AG04450 (cell line): ENCODE measurements around the gene SLC39A11. TPM values are rescaled to one million over a fixed set of nuclear protein-coding genes. Genes with fewer than 3 reads are reported as not detected.

ENCODE experiments used
- CTCF ChIA-PET: fragments of 300-600, 350-600 bp; formaldehyde crosslinking; extraction: SDS; loops from one replicate; lab custom pipeline; 2022; ENCODE audit warnings: antibody characterized with exemption, inconsistent platforms; lab: Charles Lee
- POLR2A ChIA-PET: fragments of 350-600 bp; formaldehyde crosslinking; extraction: SDS; loops from one replicate; lab custom pipeline; 2021; ENCODE audit warnings: antibody characterized with exemption, inconsistent platforms; lab: Yijun Ruan, JAX
- DNase-seq: peaks from one replicate; pipeline ENCODE4 v3.0.0-alpha.2; 2011; ENCODE audit warnings: low read depth, low spot score
- H3K27ac ChIP-seq: one replicate; pipeline ENCODE4 v1.5.1; 2012; ENCODE audit warnings: low read depth, low read length, control low read depth
- H3K27me3 ChIP-seq: one replicate; pipeline ENCODE4 v1.6.0; 2012; ENCODE audit warnings: low read length; ENCODE audit not compliant: control insufficient read depth, insufficient read depth
- H3K4me3 ChIP-seq: 2 replicates; pipeline ENCODE4 v1.5.1; 2011; ENCODE audit warnings: mild to moderate bottlenecking, low read depth, low read length, control low read depth
- H3K9me3 ChIP-seq: 2 replicates; pipeline ENCODE4 v1.5.1; 2012; ENCODE audit warnings: low read length; ENCODE audit not compliant: control insufficient read depth, insufficient read depth
- polyA plus RNA-seq: library from polyadenylated mRNA; depleted of rRNA; stranded (reverse); fragments of >200 nt; gene quantifications from 2 replicates; pipeline ENCODE4 v1.2.3, GENCODE V29; 2011
- TF ChIP-seq, protein P1 (sequence below): IDR thresholded peaks from 2 replicates; pipeline ENCODE4 v1.5.1; 2011; ENCODE audit warnings: low read depth, low read length, control low read depth, inconsistent platforms

Gene SLC39A11
- polyA plus RNA-seq, 1 experiment, result 18.0 TPM

DNA sequence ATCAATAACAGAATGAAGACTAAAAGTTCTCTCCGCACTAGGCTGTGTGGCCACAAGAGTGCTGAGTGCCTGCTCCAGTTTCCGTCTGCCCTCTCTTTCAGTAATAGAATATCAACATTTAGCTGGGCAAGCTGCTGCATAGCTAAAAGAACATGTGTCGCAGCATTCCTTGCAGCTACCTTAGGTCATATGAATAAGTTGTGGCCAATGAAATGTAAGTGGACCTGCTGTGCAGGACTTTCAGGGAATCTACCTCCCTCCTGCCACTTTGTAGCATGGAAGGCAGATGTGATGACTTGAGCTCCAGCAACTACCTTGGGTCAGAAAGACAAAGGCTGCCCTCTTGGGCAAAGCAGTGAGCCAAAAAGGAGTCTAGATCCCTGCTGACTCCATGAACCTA lies 25.4 kb downstream of the SLC39A11 start:
- peak overlapping the region; percentile 78 for H3K27ac ChIP-seq
- CTCF ChIA-PET, result interaction anchor here (0.6 kb wide), 1 partner anchor 82 kb away, joined by 6 read pairs; no protein-coding TSS in a partner anchor

DNA sequence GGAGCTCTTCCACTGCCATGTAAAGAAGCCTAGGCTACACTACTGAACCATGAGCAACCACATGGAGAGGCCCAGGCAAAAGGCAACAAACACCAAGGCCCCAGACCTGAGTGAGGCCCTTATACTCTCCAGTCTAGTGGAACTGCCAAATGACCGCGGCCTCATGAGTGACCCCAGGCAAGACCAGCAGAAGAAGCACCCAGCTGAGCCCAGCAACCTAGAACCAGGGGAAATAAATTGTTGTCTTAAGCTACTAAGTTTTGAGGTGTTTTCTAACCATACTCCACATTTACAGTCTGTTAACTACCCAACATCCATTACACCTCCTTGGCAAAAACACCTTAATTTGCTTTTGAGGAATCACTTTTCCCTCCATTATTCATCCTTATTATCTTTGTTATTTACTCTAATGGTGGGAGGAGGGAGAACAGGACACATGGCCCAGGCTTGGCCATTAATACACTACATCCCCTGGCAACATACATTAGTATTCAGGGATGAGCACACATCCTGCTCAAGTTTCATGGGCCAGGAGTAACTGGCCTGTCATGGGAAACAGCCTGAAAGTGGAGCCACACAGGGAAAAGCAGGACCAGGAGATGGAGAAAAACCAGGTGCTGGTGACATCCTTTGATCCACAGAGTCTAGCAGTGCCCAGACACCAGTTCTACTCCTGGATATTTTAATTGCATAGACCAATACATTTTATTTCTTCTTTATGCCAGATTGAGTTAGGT lies 26.2 kb downstream of the SLC39A11 start:
- DNase-seq, result no peak
- no peaks in the 10 kb centered on the region for H3K9me3 ChIP-seq
- POLR2A ChIA-PET, result interaction anchor here (0.6 to 1.5 kb wide), 2 partner anchors 38 to 339 kb away, joined by 3 to 14 read pairs; no protein-coding TSS in a partner anchor
- CTCF ChIA-PET, result interaction anchor here (0.6 kb wide), 3 partner anchors 9 to 81 kb away, joined by 3 to 6 read pairs (median 4); no protein-coding TSS in a partner anchor
- no peak overlapping the region for H3K4me3 ChIP-seq
- H3K27me3 ChIP-seq, result no peaks in the 10 kb centered on the region
- TF ChIP-seq, protein P1, sequence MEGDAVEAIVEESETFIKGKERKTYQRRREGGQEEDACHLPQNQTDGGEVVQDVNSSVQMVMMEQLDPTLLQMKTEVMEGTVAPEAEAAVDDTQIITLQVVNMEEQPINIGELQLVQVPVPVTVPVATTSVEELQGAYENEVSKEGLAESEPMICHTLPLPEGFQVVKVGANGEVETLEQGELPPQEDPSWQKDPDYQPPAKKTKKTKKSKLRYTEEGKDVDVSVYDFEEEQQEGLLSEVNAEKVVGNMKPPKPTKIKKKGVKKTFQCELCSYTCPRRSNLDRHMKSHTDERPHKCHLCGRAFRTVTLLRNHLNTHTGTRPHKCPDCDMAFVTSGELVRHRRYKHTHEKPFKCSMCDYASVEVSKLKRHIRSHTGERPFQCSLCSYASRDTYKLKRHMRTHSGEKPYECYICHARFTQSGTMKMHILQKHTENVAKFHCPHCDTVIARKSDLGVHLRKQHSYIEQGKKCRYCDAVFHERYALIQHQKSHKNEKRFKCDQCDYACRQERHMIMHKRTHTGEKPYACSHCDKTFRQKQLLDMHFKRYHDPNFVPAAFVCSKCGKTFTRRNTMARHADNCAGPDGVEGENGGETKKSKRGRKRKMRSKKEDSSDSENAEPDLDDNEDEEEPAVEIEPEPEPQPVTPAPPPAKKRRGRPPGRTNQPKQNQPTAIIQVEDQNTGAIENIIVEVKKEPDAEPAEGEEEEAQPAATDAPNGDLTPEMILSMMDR, result no peak
- no peak overlapping the region for H3K27ac ChIP-seq

More for the DNA sequence above, 25.4 kb downstream of the SLC39A11 start:
- POLR2A ChIA-PET, result interaction anchor here (0.6 to 1.5 kb wide), 3 partner anchors 23 to 339 kb away, joined by 3 to 14 read pairs (median 4); no protein-coding TSS in a partner anchor
- Histone ChIP-seq H3K27me3 (no peaks in the 10 kb centered on the region), H3K9me3 (no peaks in the 10 kb centered on the region), H3K4me3 (no peak overlapping the region)
- DNase-seq, result no peak
- TF ChIP-seq, protein P1, result no peak

DNA sequence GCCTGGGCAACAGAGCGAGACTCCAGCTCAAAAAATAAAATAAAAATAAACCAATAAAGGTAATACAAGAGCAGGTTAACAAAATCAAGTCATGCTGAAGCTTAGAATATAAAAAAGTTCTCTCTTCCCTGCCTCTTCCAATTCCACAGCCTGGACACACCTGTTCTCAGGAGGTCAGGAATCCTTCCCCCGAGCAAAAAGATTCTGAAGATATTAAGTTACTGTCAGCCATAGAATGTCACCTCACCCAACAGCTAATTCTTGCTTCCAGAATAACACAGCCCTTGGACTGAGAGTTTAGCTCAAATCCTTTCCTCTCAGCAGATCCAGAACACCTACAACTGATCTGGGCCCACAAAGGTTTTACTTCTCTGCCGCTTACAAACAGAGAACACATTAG lies 27.1 kb downstream of the SLC39A11 start:
- POLR2A ChIA-PET, result no interaction called here
- Histone ChIP-seq H3K27me3 (no peaks in the 10 kb centered on the region), H3K9me3 (no peaks in the 10 kb centered on the region), H3K4me3 (no peak overlapping the region), H3K27ac (no peak overlapping the region)
- TF ChIP-seq, protein P1, result no peak
- CTCF ChIA-PET, result interaction anchor here (0.8 kb wide), 1 partner anchor 340 kb away, joined by 3 read pairs; no protein-coding TSS in a partner anchor
- no peak for DNase-seq

DNA sequence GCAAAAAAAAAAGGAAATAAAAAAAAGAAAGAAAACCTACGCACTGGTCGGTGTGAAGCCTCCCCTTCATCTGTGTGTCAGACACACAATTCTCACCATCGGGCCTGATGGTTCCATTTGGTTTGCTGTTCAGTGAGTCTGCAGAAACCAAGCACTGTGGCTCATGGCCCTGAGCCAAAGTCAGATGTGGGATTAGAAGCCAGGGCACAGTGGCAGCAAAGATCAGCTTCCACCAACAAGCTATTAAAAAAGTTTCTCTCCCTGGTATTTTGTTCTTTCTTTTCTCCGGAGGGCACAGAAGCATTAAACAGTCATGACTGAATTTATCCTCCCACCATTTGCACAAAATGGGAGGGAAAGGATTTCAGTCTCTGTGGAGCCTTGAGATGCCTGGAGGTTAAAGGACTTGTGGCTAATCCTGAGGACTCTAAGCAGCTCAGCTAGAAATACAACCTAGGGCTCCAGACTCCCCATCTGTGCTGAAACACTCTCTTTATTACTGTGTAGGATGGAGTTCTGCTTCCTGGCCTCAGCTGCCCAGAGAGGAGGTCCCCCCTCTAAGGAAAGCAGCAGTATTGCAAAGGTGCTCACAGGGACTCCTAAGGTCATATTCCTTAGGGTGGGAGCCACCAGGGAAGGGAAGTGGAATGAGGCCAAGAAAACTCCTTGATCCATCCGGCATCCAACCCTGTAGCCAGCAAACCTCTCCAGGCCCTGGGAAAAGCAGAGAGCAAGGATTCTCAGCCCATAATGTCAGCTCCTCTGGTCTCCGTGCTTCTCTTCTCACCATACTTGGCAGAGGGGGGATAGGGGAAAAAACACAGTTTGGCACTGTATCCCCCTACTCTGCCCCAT lies 28.2 kb downstream of the SLC39A11 start:
- no peak for DNase-seq
- no peaks in the 10 kb centered on the region for H3K27me3 ChIP-seq
- no peak overlapping the region for H3K4me3 ChIP-seq
- POLR2A ChIA-PET, result no interaction called here
- H3K27ac ChIP-seq, result no peak overlapping the region
- no peaks in the 10 kb centered on the region for H3K9me3 ChIP-seq
- TF ChIP-seq, protein P1, result no peak
- CTCF ChIA-PET, result no interaction called here
